GM11168 (cell line): ENCODE data around the gene VGF.
"Not testable (repeated sequence)": the region's sequence is repeated elsewhere in the genome, so short reads cannot be mapped to it uniquely, and the experiment has no call there.

Source experiments
- in situ Hi-C: fragments of 300-500 bp; cut with MboI; formaldehyde crosslinking; loops from one replicate; pipeline ENCODE4 v1.12.0; 2022; ENCODE audit warnings: low sequenced_read_pairs; ENCODE audit not compliant: unreplicated experiment

Gene VGF

GRCh38 chr7:101165075-101165957, at the start of gene VGF:
Gene VGF (minus strand): TSS chr7:101165569. CDS start chr7:101164843, 726 bp downstream.
- in situ Hi-C loops: no loop called here

GRCh38 chr7:101212014-101212413, 46.6 kb upstream of the VGF start:
- in situ Hi-C loops: no loop called here

GRCh38 chr7:101211501-101211900, 46.1 kb upstream of the VGF start:
- in situ Hi-C loops: no loop called here

- in situ Hi-C loops: no loop called here
These were observed 44.8 kb upstream of the VGF start for GRCh38 chr7:101210143-101210542.

GRCh38 chr7:101208794-101209193, 43.4 kb upstream of the VGF start:
- in situ Hi-C loops: no loop called here

GRCh38 chr7:101207459-101207858, 42.1 kb upstream of the VGF start:
- in situ Hi-C loops: no loop called here

- in situ Hi-C loops: no loop called here
These were observed 41.3 kb upstream of the VGF start for GRCh38 chr7:101206665-101207042.

GRCh38 chr7:101205901-101206664, 40.7 kb upstream of the VGF start:
- in situ Hi-C loops: no loop called here

- in situ Hi-C loops: not testable (repeated sequence)
These were observed 38.7 kb upstream of the VGF start for GRCh38 chr7:101203740-101204738.

- in situ Hi-C loops: no loop called here
These were observed 37.2 kb upstream of the VGF start for GRCh38 chr7:101202603-101202918.

- in situ Hi-C loops: no loop called here
These were observed 36.6 kb upstream of the VGF start for GRCh38 chr7:101201695-101202602.

- in situ Hi-C loops: no loop called here
These were observed 35.7 kb upstream of the VGF start, which contains the start of gene MOGAT3 for GRCh38 chr7:101200862-101201599. Gene MOGAT3 (minus strand): TSS chr7:101201036. CDS start chr7:101200854, 182 bp downstream.

- in situ Hi-C loops: no loop called here
These were observed 35.1 kb upstream of the VGF start for GRCh38 chr7:101200504-101200861.

- in situ Hi-C loops: not testable (repeated sequence)
These were observed 34.2 kb upstream of the VGF start for GRCh38 chr7:101199522-101199921.

GRCh38 chr7:101198476-101198875, 33.1 kb upstream of the VGF start:
- in situ Hi-C loops: no loop called here

- in situ Hi-C loops: no loop called here
These were observed 32.6 kb upstream of the VGF start for GRCh38 chr7:101197991-101198390.

GRCh38 chr7:101195884-101196283, 30.5 kb upstream of the VGF start:
- in situ Hi-C loops: no loop called here

- in situ Hi-C loops: no loop called here
These were observed 23.7 kb upstream of the VGF start for GRCh38 chr7:101189109-101189508.
